Mucosa of descending colon (tissue), 3 donors: ENCODE measurements around the gene PPP2R5E. TPM values are rescaled to one million over a fixed set of nuclear protein-coding genes. Genes with fewer than 3 reads are reported as not detected.

Experiments
- ATAC-seq: fragments of 200-7000 bp; cut with Tn5 transposase; one replicate; pipeline ENCODE4 v1.9.1; 2020; ENCODE audit warnings: mild to moderate bottlenecking, moderate library complexity
- DNase-seq, 3 donors: peaks; one replicate each; pipeline ENCODE4 v3.0.0-alpha.2; 2020
- H3K36me3 ChIP-seq: fragments of 200-600 bp; one replicate; pipeline ENCODE4 v1.8.0; 2021; ENCODE audit warnings: low read depth, mild to moderate bottlenecking
- H3K4me1 ChIP-seq: fragments of 200-600 bp; one replicate; pipeline ENCODE4 v1.8.0; 2021; ENCODE audit warnings: low read depth, mild to moderate bottlenecking
- H3K4me3 ChIP-seq: fragments of 200-600 bp; one replicate; pipeline ENCODE4 v1.8.0; 2021; ENCODE audit warnings: mild to moderate bottlenecking
- H3K9me3 ChIP-seq: fragments of 200-600 bp; one replicate; pipeline ENCODE4 v1.8.0; 2021; ENCODE audit warnings: mild to moderate bottlenecking
- CTCF ChIP-seq: fragments of 200-600 bp; IDR thresholded peaks from one replicate; pipeline ENCODE4 v1.8.0; 2022; ENCODE audit warnings: antibody characterized with exemption, mild to moderate bottlenecking
- intact Hi-C, 2 donors: fragments of 100-400 bp; cut with DNase I in 1 of 2; cut with micrococcal nuclease in 1 of 2; formaldehyde crosslinking; loops; one replicate each; pipeline versions ENCODE4 v1.11.0 to v1.11.1; 2022; cut with DNase I, micrococcal nuclease
- total RNA-seq, 3 donors: library from RNA; stranded (reverse); fragmentation: NEBNext Ultra II Directional in 2 of 3; extraction: Animal tissue kit (Norgen Biotek cat#: 25700) in 2 of 3; gene quantifications; one replicate each; pipeline versions ENCODE4 v1.2.1 to v1.2.4, GENCODE V29; 2021 to 2023
- donor health status: DM: no; HTN: no; CAD: no; lungs with moderate emphysema.
- donor health status: DM: no; HTN: no; CAD: no.
- donor health status: DM: no; HTN: yes; CAD: no.

Gene PPP2R5E
- total RNA-seq, 3 donors from 2014 or later, result 45.3 to 54.1 (median 51.6) TPM

GRCh38 chr14:63515240-63515639 is 27.9 kb downstream of the PPP2R5E start:
- TF ChIP-seq CTCF, result no peak

DNA sequence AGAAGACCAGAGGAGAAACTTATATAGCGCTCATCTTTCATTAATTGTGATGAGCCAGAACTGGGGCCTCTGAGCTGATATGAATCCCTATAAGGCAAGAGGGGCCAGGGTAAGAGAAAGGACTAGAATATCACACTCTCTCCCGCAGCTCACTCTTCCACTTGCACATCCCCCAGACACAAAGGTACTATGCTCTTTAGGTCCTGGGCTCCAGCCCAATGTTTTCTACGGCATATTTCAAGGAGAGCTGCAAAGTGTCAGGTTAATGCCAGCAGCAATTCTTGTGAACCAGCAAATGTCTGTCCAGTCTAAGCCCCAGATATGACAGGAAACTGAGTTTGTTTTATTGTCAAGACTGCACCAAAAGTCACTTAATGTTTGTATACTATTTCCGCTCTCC is 29.4 kb downstream of the PPP2R5E start:
- peaks cover 20% of the 10 kb centered on the region for H3K4me1 ChIP-seq

More at GRCh38 chr14:63515240-63515639, 27.9 kb downstream of the PPP2R5E start:
- intact Hi-C loops, result no loop called here
- no peaks in the 10 kb centered on the region for H3K9me3 ChIP-seq
- no peak for ATAC-seq
- H3K36me3 ChIP-seq, result no peaks in the 10 kb centered on the region
- H3K4me3 ChIP-seq, result no peak overlapping the region
- H3K4me1 ChIP-seq, result peaks cover 20% of the 10 kb centered on the region
- no peak for DNase-seq

GRCh38 chr14:63512861-63513260 is 30.3 kb downstream of the PPP2R5E start:
- no peak for TF ChIP-seq CTCF
- no peaks in the 10 kb centered on the region for H3K36me3 ChIP-seq
- H3K9me3 ChIP-seq, result no peaks in the 10 kb centered on the region
- ATAC-seq (no peak), DNase-seq (no peak)
- H3K4me1 ChIP-seq, result peaks cover 25% of the 10 kb centered on the region
- intact Hi-C loops, result no loop called here
- no peak overlapping the region for H3K4me3 ChIP-seq

More for the DNA sequence above, 29.4 kb downstream of the PPP2R5E start:
- no peak for DNase-seq
- Histone ChIP-seq H3K4me3 (no peak overlapping the region), H3K9me3 (no peaks in the 10 kb centered on the region), H3K36me3 (no peaks in the 10 kb centered on the region)
- TF ChIP-seq CTCF, result no peak
- ATAC-seq, result no peak
- intact Hi-C loops, result no loop called here

- no peak for TF ChIP-seq CTCF
- peaks cover 25% of the 10 kb centered on the region for H3K4me1 ChIP-seq
- H3K4me3 ChIP-seq, result no peak overlapping the region
- intact Hi-C loops, result no loop called here
- H3K9me3 ChIP-seq, result no peaks in the 10 kb centered on the region
- DNase-seq (no peak), ATAC-seq (peak; percentile 33)
- no peaks in the 10 kb centered on the region for H3K36me3 ChIP-seq
Observed at GRCh38 chr14:63510538-63510937, 32.6 kb downstream of the PPP2R5E start.

DNA sequence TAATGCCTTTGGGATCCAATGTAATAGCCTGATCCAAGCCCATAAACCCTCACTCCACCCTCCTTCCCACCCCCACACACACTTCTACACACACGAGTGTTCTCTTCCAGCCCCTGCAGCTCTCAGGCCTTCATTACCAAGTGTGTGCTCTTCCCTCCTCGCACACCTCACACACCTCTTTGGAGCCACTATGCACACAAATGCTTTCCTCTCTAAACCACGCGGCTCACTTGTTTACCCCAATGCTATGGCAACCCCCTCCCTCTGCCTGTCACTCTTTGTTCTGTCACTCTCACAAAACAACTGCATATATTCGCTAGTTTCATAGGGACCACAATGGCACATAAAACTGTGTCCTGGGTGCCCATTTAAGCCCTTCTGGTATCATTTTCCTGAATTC is 35.1 kb downstream of the PPP2R5E start:
- Histone ChIP-seq H3K4me1 (peaks cover 13% of the 10 kb centered on the region), H3K36me3 (no peaks in the 10 kb centered on the region), H3K9me3 (no peaks in the 10 kb centered on the region), H3K4me3 (no peak overlapping the region)
- DNase-seq (no peak), ATAC-seq (peak; percentile 58)
- intact Hi-C loops, result no loop called here
- no peak for TF ChIP-seq CTCF

DNA sequence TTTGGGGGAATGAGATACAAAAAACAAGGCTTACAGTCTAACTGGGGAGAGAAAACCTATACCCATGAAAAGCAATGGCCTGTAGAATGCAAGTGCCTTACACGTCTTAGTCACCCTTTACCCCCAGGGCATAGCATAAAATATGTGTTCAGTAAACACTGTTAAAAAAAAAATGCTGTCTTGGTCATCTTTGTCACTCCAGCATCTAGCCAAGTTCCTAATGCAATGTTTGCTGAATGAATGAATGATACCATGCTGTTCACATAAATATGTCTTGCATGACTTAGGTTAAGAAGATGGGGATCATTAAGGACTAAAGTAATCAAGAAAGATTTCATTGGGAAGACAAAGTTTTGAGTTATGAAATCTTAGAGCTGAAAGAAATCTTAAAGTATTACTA is 38.5 kb downstream of the PPP2R5E start:
- ATAC-seq, result no peak
- no peak for TF ChIP-seq CTCF
- intact Hi-C loops, result no loop called here

More for the DNA sequence above, 38.5 kb downstream of the PPP2R5E start:
- DNase-seq, result no peak
- no peaks in the 10 kb centered on the region for H3K36me3 ChIP-seq
- H3K9me3 ChIP-seq, result no peaks in the 10 kb centered on the region
- no peak overlapping the region for H3K4me3 ChIP-seq
- peaks cover 5% of the 10 kb centered on the region for H3K4me1 ChIP-seq
